Epidermal melanocyte (primary cell): ENCODE results near the gene COL4A1.
A peak's percentile ranks its signal among the peaks of the same experiment; 100 is the strongest.
"Not testable (repeated sequence)": the region's sequence is repeated elsewhere in the genome, so short reads cannot be mapped to it uniquely, and the experiment has no call there.

ENCODE experiments used
- DNase-seq: peaks from one replicate; pipeline ENCODE4 v3.0.0; 2011; ENCODE audit warnings: low spot score; ENCODE audit not compliant: insufficient read length

Gene COL4A1

DNA sequence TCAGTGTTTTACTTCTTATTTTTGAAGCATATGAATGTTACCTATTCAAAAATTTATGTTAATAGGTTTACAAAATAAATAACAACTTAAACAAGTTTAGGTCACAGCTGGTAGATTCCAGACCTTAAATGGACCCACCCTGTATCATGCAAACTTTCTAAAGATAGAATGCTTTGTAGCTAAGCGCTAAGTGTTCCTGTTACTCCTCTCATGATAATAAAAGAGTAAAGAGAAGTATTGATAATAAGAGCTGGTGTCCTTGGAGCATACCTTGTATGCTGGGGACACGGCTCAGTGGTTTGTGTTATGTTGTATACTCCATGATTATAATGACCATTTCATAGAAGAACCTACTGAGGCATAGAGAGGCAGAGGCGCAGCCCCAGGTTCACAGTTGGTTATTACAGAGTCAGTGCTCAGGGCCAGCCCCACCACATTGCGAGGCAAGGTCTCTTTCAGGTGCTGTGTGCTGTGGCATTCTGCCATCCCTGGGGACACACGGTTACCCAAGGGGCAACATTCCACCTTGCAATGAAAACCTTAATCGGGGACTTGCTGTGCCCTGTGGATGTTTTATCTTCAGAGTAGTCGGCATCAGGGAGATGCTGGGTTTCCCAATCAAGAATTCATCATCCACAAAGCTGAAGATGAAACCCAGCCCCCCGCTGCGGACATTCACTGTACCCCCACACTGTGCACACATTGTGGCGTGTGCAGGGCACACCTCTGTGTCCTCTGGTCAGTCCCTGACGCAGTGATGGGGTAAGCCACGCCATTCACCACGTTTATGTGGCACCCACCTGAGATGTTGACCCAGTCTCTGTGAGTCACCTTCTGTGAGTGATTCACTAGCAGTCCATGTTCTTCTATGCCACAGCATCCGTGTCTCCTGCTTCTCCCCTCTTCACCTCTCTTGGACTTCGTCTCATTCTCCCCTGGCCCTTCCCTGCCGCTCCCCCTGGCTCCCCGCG is 186.7 kb downstream of the COL4A1 start:
- DNase-seq: no peak

DNA sequence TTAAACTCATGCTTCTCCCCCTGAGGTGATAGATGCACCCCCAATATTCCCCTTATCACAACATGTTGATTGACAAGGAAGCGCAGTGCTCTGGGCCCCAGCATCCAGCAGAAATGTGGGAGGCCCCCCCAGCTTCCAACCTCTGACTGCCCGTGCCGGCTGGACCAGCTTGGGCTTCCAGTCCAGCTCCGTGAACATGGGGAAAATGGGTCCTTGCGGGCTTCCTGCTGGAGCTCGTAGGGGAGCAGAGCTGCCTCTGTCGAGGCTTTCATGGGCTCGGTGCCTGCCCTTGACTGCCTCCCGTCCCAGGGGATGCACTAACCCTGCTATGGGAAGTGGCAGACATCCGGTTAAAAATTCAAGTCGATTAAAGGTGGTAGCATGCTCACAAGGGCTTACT is 188.9 kb downstream of the COL4A1 start:
- DNase-seq: no peak

DNA sequence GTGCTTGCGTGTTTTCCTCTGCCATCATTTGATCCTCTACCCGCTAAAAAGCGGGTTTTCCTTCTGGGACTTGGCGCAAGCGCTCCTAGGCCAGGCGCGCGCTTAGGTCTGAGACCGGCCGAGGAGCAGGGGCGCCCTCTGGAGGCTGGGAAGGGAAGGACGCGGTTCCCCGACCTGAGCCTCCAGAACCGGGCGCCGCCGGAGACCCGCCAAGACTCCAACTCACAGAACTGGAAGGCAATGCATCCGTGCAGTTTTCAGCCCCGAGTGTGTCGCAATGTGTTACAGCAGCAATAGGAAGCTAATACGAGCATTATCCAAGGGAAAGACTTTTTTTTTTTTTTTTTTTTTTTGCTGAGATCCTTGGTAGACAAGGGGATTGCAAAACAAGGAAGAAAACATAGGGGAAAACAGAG is 190.9 kb downstream of the COL4A1 start:
- DNase-seq: peak; percentile 80

DNA sequence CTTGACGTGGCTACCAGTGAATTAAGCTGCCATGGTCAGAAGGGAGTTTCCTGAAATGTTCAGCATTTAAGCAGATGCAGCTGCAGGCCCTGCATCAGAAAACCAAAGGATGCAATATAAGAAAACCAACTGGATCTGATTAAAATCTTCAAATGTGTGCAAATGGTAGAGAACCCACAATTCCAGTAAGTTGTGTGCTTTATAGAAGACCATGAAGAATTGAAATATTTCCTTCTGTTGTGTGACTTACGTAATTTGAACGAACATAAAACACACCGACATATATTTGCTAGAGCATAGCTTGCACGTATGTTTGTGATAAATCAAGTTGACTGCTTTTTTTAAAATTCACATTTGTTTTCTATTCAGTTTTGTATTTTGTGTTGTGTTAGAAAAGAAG is 191.4 kb downstream of the COL4A1 start:
- no peak for DNase-seq

DNA sequence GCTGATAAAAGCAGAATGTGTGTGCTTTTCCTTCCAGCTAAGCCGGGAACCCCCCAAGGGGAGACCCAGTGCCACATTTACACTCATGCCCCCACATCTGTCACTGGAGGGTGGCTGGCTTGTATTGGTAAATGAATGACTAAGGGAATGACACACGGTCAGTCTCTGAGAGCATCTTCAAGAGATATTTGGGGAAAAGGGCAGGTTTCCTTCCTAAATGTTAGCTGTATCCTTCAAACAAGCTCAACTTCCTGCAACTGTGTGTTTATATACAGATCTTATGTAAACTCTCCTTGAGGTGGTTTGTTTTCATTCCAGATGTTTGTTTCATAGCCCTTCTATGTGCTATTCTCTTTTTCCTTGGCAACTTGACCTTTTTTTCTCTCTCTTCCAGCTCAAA is 192.6 kb downstream of the COL4A1 start:
- no peak for DNase-seq

DNA sequence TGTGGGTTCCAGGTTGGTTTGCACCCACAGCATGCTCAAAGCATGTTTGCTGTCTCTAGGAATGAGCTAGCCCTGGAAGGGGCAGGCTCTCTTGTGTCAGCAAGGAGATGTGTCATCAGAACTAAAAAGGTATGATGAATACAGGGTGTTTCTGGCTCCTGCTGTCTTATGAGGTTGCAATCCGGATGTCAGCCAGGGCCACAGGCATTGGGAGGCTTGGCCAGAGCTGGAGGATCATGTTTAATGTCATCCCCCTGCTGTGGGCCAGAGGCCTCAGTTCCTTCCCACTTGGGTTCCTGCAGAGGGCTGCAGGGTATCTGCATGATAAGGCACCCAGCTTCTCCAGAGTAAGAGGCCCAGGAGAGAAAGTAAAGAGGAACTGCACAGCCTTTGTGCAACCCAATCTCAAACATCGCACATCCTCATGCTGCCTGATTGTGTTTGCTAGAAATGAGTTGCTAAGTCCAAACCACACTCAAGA is 193.6 kb downstream of the COL4A1 start:
- no peak for DNase-seq

DNA sequence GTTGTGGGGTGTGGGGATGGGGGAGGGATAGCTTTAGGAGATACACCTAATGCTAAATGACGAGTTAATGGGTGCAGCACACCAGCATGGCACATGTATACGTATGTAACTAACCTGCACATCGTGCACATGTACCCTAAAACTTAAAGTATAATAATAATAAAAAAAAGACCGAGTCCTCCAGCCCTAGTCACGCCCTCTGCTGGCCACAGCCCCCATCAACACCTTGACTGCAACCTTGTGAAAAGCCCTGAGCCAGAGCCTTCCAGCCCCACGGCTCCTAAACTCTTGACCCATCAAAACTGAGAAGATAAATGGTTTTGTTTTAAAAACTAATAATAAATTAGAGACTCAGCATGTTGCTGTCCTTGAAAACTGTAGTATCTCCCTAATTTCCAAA is 194.6 kb downstream of the COL4A1 start:
- DNase-seq: not testable (repeated sequence)

DNA sequence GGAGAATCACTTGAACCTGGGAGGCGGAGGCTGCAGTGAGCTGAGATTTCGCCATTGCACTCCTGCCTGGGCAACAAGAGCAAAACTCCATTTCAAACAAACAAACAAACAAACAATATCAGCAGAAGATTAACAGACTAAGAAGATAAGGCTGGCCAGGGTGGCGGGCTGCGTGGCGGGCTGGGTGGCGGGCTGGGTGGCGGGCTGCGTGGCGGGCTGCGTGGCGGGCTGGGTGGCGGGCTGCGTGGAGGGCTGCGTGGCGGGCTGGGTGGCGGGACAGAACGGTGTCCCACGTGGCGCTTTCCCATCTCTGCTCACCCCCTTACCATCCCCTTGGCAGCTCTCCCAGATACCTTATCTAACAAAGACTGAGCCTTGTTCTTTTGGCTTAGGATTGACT is 196.2 kb downstream of the COL4A1 start:
- no peak for DNase-seq

DNA sequence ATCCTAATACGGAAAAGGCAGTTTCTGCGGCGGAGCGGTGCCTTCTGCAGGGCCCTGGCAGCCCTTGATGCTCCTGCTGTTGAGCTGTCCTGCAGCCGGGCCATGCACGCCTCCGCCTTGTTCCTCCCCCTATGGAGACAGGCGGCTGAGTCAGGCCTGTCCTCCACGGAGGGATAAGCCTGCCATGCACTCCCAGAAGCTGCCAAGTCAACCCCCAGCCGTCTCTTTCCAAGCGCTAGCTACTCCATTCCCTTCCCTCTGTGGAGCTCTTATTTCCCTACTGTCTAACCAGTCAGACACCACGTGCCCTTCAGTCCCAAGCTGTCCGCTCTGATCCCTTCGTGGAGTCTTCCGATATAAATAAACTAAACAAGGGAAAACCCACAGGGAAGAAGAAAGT is 197.0 kb downstream of the COL4A1 start:
- DNase-seq: peak; percentile 64

DNA sequence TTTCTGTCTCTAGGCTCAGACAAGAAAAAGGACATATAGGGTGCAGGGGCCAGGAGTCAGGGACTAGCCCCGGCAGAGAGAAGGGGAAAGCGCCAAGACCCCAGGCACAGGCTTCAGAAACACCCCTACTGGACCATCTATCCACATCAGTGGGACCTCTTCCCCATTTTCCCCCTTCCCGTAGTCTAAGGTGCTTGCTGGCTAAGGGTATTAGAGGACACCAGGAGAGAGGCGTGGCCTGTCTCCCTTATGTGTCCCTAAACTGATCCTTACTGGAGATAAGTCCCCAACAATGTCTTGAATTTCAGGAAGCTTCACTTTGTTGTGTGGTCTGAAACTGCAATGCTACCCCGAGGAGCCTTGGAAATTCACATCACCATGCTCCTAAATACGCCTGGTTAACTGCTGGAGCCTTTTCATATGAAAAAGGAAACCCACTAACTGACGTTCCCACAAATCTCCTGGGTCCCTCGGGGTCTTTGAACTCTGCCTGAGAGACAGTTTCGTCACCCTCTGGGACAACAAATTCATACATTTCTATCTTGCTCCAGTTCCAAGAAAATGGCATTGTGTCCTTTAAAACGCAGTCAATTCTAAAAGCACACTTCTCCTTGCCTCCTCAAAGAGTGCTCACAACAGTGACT is 197.7 kb downstream of the COL4A1 start:
- no peak for DNase-seq

DNA sequence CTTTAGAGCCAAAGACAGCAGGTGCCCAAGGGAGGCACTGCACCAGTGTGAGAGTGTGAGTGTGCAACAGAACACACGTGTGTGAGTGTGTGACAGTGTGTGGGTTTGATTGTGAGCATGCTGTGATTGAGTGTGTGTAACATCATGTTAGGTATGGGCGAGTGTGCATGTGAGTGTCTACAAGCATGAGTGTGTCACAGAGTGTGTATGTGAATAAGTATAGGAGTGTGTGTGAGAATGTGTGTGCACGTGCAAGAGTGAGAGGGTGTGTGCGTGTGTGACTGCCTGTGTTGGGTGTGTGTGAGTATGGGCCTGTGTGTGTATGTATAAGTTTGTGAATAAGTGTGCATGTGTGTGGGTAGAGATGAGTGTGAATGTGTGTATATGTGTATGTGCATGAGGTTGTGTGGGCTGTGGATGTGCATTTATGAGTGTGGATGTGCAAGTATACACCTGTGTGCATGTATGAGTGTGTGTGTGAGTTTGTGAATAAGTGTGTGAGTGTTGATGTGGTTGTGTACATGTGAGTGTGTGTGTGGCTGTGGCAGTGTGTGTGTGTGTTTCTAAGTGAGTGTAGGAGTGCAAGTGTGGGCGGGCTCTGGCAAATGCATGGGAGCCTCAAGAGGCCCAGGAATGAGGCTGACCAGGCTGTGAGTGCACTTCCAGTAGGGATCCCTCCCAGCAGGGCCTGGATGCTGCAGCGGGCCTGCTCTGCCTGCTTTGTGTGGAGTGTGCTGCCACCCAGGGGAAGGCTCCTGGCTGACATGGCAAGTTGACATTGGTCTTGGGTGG is 198.4 kb downstream of the COL4A1 start:
- DNase-seq: peak; percentile 99

DNA sequence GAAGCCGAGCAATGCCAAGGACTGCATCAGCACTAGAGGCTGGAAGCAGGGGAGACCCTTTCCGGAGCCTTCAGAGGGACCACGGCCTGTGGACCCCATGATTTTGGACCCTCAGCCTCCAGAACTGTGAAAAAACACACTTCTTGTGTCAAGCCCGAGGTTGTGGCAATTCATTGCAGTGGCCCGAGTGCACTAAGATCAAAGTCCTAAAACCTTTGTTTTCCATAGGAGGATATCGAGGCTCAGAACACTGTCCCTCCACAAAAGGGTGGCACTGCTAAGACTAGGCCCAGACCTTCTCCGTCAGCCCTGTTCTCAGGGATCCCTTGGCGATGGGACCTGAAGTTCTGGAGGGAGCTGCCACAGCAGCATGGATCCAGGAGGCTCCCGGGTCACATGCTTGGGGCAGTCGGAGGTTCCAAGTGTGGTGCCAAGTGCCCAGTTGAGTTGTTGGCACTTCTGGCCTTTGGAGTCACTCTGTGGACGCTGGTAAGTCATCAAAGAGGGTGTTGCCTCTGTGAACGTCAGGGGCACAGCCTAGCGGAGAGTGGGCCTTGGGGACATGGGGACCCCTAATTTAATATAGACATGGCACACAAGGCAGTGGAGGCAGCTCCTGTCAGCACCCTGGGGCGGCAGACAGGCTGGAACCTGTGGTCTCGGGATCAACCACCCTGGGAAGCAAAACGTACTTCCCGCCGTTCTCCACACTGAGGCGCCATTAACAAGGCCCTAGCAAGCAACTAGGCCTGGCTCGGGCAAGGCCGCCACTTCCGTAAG is 199.2 kb downstream of the COL4A1 start:
- no peak for DNase-seq

DNA sequence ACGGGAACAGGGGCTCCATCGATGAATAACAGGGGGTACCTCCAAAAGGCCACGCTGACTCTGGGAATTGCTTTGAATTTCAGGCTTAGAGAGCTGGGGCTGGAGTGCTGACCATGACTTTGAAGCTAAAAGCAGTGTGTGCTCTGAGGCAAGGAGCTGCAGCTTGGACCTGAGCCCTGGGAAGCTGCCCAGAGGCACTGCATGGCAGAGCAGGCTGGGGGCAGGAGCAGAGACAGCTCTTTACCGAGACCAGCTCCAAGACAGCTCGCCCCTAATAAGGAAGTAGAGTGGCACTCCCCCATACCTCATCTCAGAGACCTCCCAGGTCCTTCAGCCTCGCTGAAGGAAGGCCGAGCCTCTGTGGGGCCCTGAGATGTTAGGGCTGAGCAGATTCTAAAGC is 200.2 kb downstream of the COL4A1 start:
- DNase-seq: no peak

DNA sequence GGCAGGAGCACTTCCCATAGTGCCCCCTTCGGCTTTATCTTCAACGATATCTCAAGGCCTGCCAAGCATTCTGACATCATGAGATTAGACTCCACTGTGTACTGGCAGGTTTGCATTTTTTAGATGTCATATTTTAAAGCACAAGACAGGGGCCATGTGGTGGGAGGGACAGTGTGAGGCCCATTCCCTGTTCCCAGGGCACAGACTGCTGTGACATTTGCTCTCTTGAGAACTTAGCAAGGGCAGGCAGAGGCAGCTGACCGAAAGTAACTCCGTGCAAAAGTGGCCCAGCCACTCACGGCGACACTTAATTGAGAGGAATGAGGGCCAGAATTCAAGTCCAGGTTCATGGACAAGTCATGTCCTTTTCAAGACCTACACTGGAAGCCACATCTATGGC is 201.8 kb downstream of the COL4A1 start:
- DNase-seq: no peak

DNA sequence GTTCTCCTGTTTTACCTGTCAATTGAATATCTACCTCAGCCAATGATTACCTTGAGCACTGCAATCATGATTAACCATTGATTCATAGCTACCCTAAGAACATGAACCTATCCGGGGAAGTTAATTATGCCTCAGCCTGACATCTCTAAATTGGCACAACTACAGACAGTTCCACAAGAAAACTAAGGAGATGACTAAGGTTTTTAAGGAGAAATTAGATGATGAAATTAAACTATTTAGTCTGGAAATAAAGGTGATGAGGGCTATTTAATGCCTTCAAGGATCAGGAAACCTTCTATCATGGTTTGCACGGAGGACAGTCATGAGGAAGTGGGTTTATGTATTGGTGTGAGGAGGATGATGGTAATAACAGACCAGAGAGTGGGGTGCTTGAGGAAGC is 203.4 kb downstream of the COL4A1 start:
- DNase-seq: no peak

DNA sequence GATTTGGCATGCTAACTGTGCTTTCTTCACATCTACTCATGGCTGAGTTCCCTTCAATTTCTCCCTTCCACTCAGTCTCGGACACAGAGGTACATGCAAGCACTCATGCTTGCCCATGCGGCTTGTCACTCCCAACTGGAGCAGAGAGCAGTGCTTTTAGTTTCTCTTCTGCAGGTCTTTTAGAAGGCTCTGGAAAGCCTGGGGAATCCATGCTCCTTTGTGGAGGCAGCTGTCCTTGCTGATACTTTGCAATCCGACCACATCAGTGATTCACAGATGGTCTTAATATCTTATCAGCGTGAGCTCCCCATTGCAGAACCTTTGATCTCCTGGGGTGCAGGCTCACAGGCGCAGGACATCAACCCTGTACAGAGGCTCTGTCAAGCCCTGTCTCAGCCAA is 203.9 kb downstream of the COL4A1 start:
- DNase-seq: no peak

DNA sequence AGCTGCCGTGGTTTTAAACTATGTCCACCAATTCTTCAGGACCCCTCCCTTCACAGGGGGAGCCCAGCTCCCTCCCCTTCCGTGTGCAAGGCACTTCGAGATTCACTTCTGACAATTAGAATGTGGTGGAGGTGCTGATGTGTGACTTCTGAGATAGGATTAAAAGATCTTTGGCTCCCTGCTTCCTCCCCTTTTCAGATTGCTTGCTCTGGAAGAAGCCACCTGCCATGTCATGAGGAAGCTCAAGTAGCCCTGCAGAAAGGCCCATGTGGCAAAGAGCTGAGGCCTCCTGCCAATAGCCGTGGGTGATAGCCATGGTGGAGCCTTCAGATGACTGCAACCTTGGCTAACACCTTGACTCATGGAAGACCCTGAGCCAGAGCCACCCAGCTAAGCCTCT is 204.9 kb downstream of the COL4A1 start:
- no peak for DNase-seq

DNA sequence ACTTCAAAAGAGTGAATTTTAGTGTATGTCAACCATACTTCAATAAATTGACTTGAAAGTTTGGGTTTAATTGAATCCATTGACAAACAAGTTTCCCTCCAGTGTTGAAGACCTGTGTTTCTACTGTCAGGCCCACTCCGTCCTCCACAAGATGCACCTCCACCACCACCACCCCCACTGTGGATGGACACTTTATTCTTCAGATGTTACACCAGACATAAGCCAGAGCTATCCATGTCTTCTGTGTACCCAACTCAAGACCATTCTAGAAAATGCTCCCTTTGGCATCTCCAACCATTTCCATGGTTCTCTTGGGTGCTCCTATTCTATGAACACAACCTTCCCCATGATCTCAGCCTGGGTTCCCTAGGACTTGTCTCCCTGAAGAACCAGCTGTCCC is 207.0 kb downstream of the COL4A1 start:
- no peak for DNase-seq
